MCF 10A (cell line): ENCODE results near the gene PLAC9. TPM values are rescaled to one million over a fixed set of nuclear protein-coding genes. Genes with fewer than 3 reads are reported as not detected.
"Not testable (repeated sequence)": the region's sequence is repeated elsewhere in the genome, so short reads cannot be mapped to it uniquely, and the experiment has no call there.

ENCODE experiments used
- Bru-seq: library from RNA; stranded (reverse); fragments of 400-500 nt; gene quantifications from one replicate; lab custom pipeline; 2021; lab: Mats Ljungman, UMichigan
- BruChase-seq, 2 experiments: library from RNA; stranded (reverse); fragments of 400-500 nt; gene quantifications; one replicate each; lab custom pipeline; 2021; lab: Mats Ljungman, UMichigan
- BruUV-seq: library from RNA; stranded (reverse); fragments of 400-500 nt; replicated peaks from 2 replicates; lab custom pipeline; 2021; lab: Mats Ljungman, UMichigan
- CTCF ChIA-PET: fragments of 300-600 bp; sonication (Branson Sonifier 250); formaldehyde crosslinking; extraction: SDS; loops from one replicate; lab custom pipeline; 2021; ENCODE audit warnings: antibody characterized with exemption, inconsistent platforms; lab: Yijun Ruan, JAX
- POLR2A ChIA-PET: fragments of 300-600, 350-650 bp; sonication (Branson Sonifier 250); formaldehyde crosslinking; extraction: SDS; loops from one replicate; lab custom pipeline; 2020; ENCODE audit warnings: antibody characterized with exemption, inconsistent platforms; lab: Yijun Ruan, JAX
- DNase-seq: peaks from one replicate; pipeline ENCODE4 v3.0.0-alpha.2; 2018; ENCODE audit not compliant: unreplicated experiment
- H3K27ac Mint-ChIP-seq: one replicate; pipeline ENCODE4 v1.8.0; 2022; ENCODE audit warnings: mild to moderate bottlenecking, low read depth, mixed read lengths; ENCODE audit not compliant: unreplicated experiment
- H3K27me3 Mint-ChIP-seq: one replicate; pipeline ENCODE4 v1.8.0; 2022; ENCODE audit warnings: mixed read lengths; ENCODE audit not compliant: insufficient read depth, unreplicated experiment
- H3K36me3 Mint-ChIP-seq: one replicate; pipeline ENCODE4 v1.8.0; 2022; ENCODE audit warnings: mild to moderate bottlenecking, moderate library complexity, mixed read lengths; ENCODE audit not compliant: insufficient read depth, unreplicated experiment
- H3K4me1 Mint-ChIP-seq: one replicate; pipeline ENCODE4 v1.8.0; 2022; ENCODE audit warnings: mixed read lengths; ENCODE audit not compliant: insufficient read depth, unreplicated experiment
- H3K4me3 Mint-ChIP-seq: one replicate; pipeline ENCODE4 v1.8.0; 2022; ENCODE audit warnings: mild to moderate bottlenecking, moderate library complexity, mixed read lengths; ENCODE audit not compliant: unreplicated experiment
- H3K9me3 Mint-ChIP-seq: one replicate; pipeline ENCODE4 v1.8.0; 2022; ENCODE audit warnings: mixed read lengths; ENCODE audit not compliant: unreplicated experiment
- intact Hi-C: fragments of 100-400 bp; cut with micrococcal nuclease; formaldehyde crosslinking; loops from 2 replicates; pipeline ENCODE4 v1.14.1; 2022
- long read RNA-seq: library from polyadenylated mRNA; stranded (forward); transcript quantifications from one replicate; pipeline ENCODE4 v2.0.0, GENCODE V29; 2022
- total RNA-seq: library from RNA; stranded (reverse); gene quantifications from 2 replicates; pipeline ENCODE4 v1.2.3, GENCODE V29; 2022
- TF ChIP-seq, protein P1 (sequence below): fragments of 200-600 bp; IDR thresholded peaks from one replicate; pipeline ENCODE4 v1.8.0; 2022; ENCODE audit warnings: antibody characterized with exemption, mild to moderate bottlenecking; ENCODE audit not compliant: unreplicated experiment

PLAC9 gene, protein sequence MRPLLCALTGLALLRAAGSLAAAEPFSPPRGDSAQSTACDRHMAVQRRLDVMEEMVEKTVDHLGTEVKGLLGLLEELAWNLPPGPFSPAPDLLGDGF
- 0.93 and 1.0 TPM in 2 replicates for total RNA-seq
- percentile 13 among the genes with signal in this experiment for Bru-seq, nascent RNA
- BruChase-seq, experiment 1, labeled RNA remaining after a 6-hour chase: percentile 10 among the genes with signal in this experiment
- percentile 6 among the genes with signal in this experiment for BruChase-seq, experiment 2, labeled RNA remaining after a 2-hour chase
- long read RNA-seq, partial matches to known transcripts: 0 of 1 reads
- long read RNA-seq, other reads (novel, unspliced or antisense): 0 of 1 reads

DNA sequence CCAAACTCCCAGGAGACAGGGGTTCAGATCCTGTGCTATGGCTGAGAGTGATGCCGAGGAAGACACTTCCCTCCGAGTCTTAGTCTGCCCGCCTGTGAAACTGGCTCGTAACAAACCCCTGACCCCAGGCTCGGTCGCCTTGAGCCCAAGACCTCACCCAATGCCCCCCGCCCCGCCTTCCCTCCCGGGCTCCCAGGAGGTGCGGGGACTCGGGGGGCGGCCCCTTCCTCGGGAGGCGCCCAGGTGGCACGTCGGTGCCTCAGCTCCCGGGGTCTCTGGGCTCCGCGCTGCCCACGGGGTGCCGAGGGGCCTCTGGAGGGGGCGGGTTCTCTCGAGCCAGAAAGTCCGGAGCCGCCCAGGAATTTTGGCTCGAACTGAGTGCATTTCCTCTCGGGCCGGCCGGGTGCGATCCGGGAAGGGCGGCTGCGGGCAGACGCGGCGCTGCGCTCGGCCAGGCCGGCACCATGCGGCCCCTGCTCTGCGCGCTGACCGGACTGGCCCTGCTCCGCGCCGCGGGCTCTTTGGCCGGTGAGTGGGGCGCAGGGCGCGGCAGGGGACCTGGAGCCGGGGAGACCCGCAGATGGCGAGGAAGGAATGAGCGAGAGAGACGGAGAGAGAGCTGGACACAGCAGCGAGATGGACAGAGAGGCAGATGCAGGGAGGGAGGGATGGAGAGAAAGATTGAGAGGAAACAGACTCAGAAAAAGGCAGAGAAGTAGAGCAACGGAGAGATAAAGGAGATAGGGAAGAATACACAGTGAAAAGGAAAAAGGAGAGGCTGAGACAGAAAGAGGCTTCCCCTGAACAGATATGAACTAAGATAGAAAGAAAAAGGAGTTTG lies at the start of gene PLAC9:
Gene PLAC9 (plus strand): TSS at position 432 of the 841 bp plus-strand sequence. CDS start 33 bp downstream, at position 465.
- H3K27ac Mint-ChIP-seq: no peak within 1 kb of the TSS
- H3K4me3 Mint-ChIP-seq: peak within 1 kb of the TSS; percentile 17
- H3K36me3 Mint-ChIP-seq: no peaks in the 10 kb centered on the region
- no peaks in the 10 kb centered on the region for H3K9me3 Mint-ChIP-seq
- CTCF ChIA-PET: interaction anchor here (0.9 to 2.8 kb wide), 3 partner anchors 9 to 11 kb away, joined by 3 to 12 read pairs (median 5); no protein-coding TSS in a partner anchor
- DNase-seq: no peak
- intact Hi-C loops: loop anchor here (1.0 kb wide), 1 partner anchor 70 kb away; no protein-coding TSS in a partner anchor
- POLR2A ChIA-PET: interaction anchor here (1.0 kb wide), 1 partner anchor 73 kb away, joined by 3 read pairs; no protein-coding TSS in a partner anchor
- no TSS peak for BruUV-seq
- TF ChIP-seq, protein P1, sequence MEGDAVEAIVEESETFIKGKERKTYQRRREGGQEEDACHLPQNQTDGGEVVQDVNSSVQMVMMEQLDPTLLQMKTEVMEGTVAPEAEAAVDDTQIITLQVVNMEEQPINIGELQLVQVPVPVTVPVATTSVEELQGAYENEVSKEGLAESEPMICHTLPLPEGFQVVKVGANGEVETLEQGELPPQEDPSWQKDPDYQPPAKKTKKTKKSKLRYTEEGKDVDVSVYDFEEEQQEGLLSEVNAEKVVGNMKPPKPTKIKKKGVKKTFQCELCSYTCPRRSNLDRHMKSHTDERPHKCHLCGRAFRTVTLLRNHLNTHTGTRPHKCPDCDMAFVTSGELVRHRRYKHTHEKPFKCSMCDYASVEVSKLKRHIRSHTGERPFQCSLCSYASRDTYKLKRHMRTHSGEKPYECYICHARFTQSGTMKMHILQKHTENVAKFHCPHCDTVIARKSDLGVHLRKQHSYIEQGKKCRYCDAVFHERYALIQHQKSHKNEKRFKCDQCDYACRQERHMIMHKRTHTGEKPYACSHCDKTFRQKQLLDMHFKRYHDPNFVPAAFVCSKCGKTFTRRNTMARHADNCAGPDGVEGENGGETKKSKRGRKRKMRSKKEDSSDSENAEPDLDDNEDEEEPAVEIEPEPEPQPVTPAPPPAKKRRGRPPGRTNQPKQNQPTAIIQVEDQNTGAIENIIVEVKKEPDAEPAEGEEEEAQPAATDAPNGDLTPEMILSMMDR: no peak
- peaks cover 14% of the 10 kb centered on the region for H3K27me3 Mint-ChIP-seq
- peaks cover 11% of the 10 kb centered on the region for H3K4me1 Mint-ChIP-seq

- no peak for DNase-seq
- POLR2A ChIA-PET: no interaction called here
- intact Hi-C loops: no loop called here
Measured at GRCh38 chr10:80090121-80090520, 42.4 kb upstream of the PLAC9 start.

GRCh38 chr10:80094231-80094630 lies 38.3 kb upstream of the PLAC9 start:
- DNase-seq: no peak
- Mint-ChIP-seq H3K4me3 (no peak overlapping the region), H3K9me3 (no peaks in the 10 kb centered on the region), H3K27ac (no peak overlapping the region), H3K36me3 (peaks cover 5% of the 10 kb centered on the region), H3K4me1 (no peaks in the 10 kb centered on the region), H3K27me3 (no peaks in the 10 kb centered on the region)
- intact Hi-C loops: no loop called here
- ChIA-PET CTCF (interaction anchor here (0.7 to 1.2 kb wide), 2 partner anchors 37 to 121 kb away, joined by 3 read pairs; no protein-coding TSS in a partner anchor), POLR2A (interaction anchor here (1.5 kb wide), 1 partner anchor 12 kb away, joined by 4 read pairs; no protein-coding TSS in a partner anchor)
- no TSS peak for BruUV-seq
- TF ChIP-seq, protein P1: no peak

More at GRCh38 chr10:80090121-80090520, 42.4 kb upstream of the PLAC9 start:
- Mint-ChIP-seq H3K9me3 (no peaks in the 10 kb centered on the region), H3K4me3 (no peak overlapping the region), H3K27me3 (no peaks in the 10 kb centered on the region), H3K27ac (no peak overlapping the region), H3K4me1 (no peaks in the 10 kb centered on the region), H3K36me3 (peaks cover 18% of the 10 kb centered on the region)
- CTCF ChIA-PET: interaction anchor here (0.7 to 1.2 kb wide), 2 partner anchors 31 to 69 kb away, joined by 5 read pairs; no protein-coding TSS in a partner anchor
- TF ChIP-seq, protein P1: no peak
- BruUV-seq: no TSS peak

DNA sequence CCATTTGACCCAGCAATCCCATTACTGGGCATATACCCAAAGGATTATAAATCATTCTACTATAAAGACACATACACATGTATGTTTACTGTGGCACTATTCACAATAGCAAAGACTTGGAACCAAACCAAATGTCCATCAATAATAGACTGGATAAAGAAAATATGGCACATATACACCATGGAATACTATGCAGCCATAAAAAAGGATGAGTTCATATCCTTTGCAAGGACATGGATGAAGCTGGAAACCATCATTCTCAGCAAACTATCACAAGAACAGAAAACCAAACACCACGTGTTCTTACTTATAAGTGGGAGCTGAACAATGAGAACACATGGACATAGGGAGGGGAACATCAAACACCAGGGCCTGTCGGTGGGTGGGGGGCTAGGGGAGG lies 34.3 kb upstream of the PLAC9 start:
- H3K27ac Mint-ChIP-seq, intact Hi-C loops, H3K36me3 Mint-ChIP-seq, H3K4me1 Mint-ChIP-seq, CTCF ChIA-PET, BruUV-seq, H3K27me3 Mint-ChIP-seq, DNase-seq, H3K4me3 Mint-ChIP-seq, H3K9me3 Mint-ChIP-seq: not testable (repeated sequence)
- POLR2A ChIA-PET: interaction anchor here (1.4 kb wide), 1 partner anchor 16 kb away, joined by 5 read pairs; no protein-coding TSS in a partner anchor

GRCh38 chr10:80099295-80099694 lies 33.2 kb upstream of the PLAC9 start:
- H3K4me3 Mint-ChIP-seq, DNase-seq, POLR2A ChIA-PET, H3K4me1 Mint-ChIP-seq, H3K36me3 Mint-ChIP-seq, H3K9me3 Mint-ChIP-seq, H3K27ac Mint-ChIP-seq, intact Hi-C loops, BruUV-seq, H3K27me3 Mint-ChIP-seq, CTCF ChIA-PET: not testable (repeated sequence)
